GM19023 (cell line): ENCODE results near the gene FLT3.

Source experiments
- ATAC-seq: cut with Tn5 transposase; IDR thresholded peaks from one replicate; pipeline ENCODE4 v1.9.1; 2021; ENCODE audit warnings: mild to moderate bottlenecking, moderate library complexity; ENCODE audit not compliant: unreplicated experiment

The FLT3 gene

DNA sequence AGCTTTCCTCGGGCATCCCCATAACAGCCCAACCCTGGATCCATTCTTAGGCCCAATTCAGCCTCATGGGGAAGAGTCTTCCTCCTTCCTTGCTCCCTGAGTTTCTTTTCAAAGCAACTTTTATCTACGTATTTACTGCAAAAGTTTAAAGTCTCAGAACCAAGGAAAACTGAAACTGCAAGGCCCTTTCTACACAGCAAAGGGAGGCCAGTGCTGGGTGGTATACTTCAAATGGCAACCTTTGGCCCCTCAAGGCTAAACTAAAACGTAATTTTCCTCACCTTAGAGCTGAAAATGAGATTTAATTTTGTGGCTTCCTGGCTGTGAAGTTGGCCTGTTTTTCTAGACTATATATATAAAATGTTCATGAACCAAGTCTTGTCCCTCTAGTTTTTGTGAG, 136.9 kb downstream of the FLT3 start:
- no peak for ATAC-seq

DNA sequence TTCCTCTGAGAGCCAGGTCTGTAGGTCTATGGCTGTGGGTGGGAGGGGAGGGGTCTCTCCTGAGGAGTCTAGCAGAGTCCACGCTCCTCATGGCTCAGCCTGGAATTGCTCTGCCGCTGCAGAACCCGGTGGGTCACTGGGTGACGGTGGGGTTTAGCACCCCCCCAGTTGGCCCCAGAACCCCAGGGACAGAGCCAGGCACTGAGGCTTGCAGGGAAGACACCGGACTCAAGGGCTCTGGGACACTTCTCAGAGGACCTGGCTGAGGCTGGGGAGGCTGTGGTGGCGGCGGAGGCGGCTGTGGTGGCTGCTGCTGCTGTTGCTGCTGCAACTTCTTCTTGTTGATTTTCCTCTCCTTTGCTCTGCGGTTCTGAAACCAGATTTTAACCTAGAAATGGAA, 137.4 kb downstream of the FLT3 start:
- ATAC-seq = no peak

DNA sequence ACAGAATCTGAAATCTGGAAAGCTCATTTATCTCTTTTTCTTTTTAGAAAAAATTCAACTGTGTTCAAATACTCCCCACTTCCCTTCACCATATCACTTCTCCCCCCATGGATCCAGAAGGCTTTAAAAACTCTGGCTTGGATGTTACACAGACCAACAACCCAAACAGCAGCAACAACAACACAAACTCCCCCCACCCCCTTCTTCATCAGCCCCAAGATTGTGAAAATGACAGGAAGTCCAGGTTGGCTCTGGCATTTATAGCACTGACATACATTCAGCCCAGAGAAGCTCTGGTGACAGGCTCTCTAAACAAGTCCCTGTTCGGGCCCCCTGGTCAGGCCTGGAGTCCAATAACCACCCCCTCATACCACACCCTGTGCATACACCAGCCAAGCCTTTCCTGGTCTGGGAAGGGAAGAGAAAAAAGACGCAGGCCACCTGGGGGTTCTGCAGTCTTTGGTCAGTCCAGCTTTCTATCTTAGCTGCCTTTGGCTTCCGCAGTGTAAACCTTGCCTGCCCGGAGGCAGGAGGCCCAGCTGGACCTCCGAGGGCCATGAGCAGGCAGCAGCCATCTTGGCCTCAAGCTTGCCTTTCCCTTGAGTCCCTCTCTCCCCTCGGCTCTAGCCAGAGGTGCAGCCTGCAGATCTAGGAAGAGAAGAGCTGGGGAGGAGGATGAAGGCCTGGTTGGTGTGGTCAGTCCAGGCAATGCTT, 138.1 kb downstream of the FLT3 start:
- ATAC-seq = no peak

DNA sequence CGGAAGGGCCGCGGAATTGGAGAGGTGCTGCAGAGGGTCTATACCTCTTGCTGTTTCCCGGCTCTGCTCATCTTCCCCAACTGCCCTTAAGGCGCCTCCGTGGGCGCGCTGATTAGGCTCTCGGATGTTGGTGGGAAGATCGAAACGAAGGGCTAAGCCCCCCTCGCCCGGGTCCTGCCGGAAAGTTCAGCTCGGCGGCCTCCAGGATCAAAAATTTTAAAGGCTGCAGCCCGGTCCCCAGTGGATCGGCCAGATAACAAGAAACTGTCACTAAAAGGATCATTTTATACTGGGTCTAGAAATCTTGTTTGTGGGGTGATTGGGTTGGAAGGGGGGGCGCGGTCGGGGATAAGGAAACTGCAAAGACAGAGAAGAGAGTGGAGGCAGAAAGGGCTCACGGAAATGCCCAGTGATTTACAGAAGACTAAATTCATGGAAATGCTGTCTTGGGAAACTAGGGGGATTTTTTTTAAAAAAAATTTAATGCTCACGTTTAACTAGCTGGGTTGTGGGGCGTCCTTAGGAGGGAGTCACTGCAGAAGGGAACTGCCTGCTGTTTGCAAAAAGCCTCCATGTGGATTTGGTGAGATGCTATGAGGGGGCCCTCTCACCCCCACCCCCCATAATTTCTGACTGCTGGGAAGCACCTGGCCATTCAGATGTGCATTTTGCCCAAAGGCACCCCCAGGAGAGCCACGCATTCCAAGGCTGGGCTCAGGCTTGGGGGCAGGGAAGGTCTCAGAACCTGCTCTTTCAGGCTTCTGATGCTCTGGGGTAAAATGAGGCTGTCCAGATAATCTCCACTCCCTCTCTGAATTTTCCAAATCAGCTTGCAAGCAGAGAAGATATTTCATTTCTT, 138.9 kb downstream of the FLT3 start:
- no peak for ATAC-seq

- ATAC-seq = peak; percentile 63
These were observed 139.8 kb downstream of the FLT3 start for GRCh38 chr13:27960362-27961226.

DNA sequence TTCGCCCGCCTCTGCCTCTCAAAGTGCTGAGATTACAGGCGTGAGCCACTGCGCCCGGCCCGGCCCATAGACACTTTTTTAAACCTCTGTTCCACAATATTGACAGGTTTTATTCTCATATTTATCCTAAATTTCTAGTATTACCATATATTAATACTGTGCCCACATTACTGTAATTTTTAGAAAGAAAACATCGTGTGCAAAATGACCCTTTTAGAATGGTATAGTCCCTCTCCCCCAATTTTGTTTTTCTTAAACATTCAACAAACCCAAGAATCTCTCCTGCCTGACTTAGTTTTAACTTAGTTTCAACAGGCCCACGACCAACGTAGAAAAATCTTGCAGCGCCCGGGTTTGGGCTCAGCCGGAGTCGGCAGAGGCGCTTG, 140.4 kb downstream of the FLT3 start:
- no peak for ATAC-seq

DNA sequence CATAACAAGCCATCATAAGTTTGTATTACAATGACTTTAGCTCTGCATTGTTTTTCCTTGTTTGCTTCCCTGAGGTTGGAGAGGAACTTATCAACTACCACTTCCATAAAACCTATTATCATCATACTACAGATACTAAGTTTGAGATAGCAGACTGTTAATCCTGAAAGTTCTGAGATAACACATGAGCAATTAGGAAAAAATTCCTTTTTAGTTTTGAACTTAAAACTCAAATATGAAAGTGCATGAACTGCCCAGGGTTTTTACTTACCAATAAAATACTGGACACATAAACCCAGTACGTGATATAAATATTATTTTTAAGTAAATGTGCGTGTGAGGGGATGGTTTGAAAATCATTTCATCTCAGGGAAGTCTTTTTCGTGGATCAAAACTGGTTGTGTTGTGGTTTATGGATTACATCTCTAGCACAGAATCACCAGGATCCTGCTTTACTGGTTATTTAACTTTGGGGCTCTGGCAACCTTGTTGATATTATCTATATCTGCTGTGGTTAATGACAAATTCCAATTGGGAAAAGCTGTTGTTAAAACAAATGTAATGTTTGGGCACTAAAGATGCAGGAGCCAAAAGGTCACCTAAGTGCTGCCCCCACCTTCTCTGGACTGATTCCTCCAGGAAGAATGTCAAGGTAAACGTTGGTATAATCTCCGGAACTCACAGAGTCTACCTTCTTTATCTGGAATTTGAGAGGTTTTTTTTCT, 143.6 kb downstream of the FLT3 start:
- no peak for ATAC-seq

DNA sequence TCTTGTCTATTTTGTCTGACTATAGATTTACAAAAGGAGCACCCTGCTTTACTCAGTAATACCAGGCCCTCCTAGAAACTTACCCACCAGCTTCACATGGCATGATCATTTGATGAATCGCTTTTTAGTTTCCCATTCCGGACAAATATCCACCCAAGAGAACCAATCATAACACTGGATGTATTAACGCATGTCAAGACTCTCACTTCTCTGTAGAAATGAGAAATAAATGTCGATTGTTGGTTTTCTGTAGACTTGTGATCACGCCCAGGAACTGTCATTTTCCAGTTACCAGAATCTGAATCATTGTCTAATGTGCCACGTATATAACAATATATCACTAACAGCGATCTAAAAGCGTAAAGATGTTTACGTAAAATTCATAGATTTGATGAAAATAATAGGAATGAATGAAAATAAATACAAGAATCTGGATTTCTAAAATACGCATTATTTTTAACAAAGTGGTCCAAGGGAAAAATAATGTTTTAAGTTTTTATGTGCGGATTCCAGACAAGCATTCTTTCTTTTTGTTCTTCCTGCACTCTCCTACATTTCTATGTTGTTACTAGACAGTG, 145.3 kb downstream of the FLT3 start:
- ATAC-seq = no peak

DNA sequence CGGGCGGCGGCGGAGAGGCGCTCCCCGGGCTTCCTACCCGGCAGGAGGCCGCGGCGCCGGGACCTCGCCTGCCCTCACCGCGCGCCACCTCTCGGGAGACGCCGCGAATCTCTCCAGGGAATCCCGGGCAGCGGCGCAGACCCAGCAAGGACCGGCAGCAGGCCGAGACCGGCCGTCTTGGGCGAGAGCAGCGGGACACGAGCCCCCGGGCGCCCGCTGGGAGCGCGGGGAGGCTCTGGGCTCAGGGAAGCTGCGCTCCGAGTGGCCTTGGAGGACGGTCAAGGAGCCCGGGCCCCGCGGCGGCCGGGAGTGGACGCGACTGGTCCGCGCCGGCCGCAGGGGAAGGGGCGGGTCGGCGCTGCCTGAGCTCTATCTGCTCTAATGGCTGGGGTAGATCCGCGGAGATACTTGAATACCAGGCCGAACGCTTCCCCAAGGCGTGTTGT, 145.9 kb downstream of the FLT3 start:
- peak; percentile 19 for ATAC-seq

DNA sequence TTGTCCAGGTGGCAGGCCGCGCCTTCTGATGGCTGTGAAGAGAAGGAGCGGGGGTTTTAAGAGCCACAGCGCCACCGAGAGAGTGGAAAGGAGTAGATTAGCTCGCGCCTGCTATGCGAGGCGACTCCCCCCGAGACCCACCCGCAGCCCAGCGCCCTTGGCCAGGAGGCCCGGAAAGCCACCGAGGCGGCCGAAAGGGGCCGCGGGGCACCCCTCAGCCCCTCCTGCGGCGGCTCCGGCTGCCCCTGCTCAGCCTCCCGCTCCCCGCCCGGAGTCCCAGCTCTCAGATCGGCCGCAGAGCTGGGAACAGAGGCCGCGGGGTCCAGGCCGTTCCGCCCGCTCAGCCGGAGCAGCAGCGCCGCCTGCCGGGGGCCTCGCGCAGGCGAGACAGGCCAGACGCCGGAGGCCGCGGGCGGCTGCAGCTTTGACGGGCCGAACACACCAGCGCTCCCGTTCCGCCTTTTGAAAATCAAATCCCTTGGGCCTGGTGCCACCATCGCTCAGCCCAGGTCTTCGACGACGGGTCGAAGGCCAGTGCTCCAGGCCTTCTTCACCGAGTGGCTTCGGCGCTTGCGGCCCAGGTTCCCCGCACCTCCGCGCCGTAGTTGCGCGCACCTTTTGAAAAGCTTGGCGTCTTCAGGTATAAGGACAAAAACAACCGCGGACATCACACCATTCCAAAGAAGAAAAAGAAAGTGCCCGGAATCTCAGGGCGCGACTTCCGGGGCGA, 146.5 kb downstream of the FLT3 start:
- ATAC-seq = peak; percentile 89
